CD4-positive, alpha-beta T cell treated with Interferon alpha-2 for 1 hour (primary cell): ENCODE results near the gene HECTD2.
"Not testable (repeated sequence)": the region's sequence is repeated elsewhere in the genome, so short reads cannot be mapped to it uniquely, and the experiment has no call there.

Source experiments
- DNase-seq, 2 donors: peaks; one replicate each; pipeline ENCODE4 v3.0.0-alpha.2; 2020 to 2022

The HECTD2 gene

DNA sequence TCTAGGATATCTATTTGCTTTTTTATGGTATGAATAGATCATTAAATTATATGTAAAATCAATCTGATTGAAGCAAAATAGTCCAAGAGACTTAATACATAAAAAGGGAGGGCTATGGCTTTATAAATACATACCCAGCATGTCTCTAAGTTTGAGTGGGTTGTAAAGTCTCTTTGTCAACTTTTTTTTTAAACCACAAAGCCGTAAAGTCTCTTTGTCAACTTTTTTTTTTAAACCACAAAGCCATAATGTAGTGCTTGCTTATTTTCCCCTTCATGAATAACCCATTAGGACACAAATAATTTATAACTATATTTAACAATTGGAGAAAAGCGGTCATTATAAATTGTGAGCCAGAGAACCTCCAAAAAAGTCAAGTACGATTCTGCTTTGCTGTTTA is 5.7 kb downstream of the HECTD2 start:
- DNase-seq: no peak

GRCh38 chr10:91416339-91416855 is 6.3 kb downstream of the HECTD2 start:
- DNase-seq: no peak

- DNase-seq: no peak
Observed at GRCh38 chr10:91418416-91418815, 8.3 kb downstream of the HECTD2 start.

DNA sequence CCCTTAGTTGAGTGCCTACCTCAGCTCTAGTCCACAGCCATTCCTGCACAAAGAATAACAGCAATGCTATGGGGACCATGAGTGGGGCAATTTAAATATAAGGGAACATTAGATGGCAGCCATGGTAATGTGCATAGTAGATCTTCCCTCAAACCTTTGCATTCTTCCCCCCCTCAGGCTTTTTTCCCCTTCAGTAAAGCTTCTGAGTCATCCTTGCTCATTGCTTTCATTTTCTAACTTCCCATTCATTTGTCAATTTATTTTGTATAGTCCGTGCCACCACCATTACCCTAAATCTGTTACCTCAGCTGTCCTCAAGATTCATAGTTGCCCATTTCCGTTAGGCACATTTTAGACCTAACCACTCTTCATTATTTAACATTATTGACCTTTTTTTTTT is 10.7 kb downstream of the HECTD2 start:
- no peak for DNase-seq

DNA sequence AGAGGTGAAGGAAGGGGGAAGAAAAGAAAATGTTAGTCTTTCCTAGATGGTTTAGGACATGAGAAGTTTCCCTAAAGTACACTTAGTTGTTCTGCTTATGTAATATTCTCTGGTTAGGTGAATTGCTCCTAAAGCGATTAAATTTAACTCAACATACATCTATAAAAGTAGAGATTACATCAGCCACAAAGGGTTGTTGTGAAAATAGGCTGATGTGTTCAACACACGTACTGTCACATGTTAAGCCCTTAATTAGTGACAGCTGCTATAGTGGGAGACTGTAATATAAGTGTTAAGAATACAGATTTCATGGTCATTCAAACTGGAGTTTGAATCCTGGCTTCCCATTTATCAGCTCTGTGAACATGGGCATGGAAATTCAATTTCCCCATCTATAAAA is 12.8 kb downstream of the HECTD2 start:
- DNase-seq: no peak

GRCh38 chr10:91424016-91424415 is 13.9 kb downstream of the HECTD2 start:
- DNase-seq: no peak

DNA sequence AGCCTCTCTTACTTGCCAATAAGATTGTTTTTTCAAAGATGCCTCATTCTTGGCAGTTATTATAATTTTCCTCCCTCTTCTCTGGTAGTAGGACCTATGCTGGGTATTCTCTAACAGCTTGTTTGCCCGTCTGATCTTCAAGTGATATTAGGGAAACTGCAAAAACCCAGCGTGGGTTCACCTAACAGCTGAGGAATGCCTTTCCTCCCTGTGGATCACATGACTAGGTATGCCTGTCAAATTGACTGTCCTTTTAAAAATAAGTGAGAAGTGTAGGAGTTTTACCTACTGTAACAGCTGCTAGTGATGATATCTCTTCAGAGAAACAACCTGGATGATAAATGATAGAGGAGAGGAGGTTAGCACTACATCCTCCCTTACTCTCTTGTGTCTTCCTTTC is 22.0 kb downstream of the HECTD2 start:
- no peak for DNase-seq

GRCh38 chr10:91433620-91434019 is 23.5 kb downstream of the HECTD2 start:
- DNase-seq: no peak

DNA sequence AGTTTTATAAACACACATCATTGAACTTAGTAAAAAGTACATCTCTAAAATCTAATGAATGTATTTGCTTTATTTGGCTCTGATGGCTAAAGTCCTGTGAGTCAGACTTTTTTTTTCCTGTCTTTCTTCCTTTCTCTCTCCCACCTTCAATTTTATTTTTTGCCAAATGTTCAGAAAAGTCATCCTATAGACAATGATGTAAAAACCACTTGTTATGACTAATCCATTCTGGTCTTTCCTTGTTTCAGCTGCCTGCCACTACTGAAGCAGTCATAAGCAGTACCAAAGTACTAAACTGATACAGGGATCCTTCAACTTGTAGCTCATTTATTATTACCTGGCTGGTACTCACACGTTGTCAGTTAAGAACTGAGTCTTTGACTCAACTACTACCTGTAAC is 23.9 kb downstream of the HECTD2 start:
- no peak for DNase-seq

DNA sequence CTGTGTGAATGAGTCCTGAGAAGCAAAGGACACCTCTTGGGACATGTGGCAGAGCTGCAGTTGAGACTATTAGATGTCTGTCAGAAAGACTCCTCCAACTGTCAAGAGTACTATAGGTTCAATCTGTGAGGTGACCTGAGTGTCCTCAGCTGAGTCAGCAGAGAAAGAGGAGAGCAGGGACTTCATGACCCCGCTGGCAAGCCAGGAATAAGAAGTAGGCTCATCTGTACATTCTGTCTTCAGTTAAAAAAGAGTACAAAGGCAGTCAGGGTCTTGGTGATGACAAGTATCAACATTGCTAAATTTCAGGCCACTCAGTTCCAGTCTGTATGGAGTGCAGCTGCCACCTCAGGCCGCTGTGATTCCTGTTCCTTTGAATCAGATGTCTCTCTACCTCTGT is 25.1 kb downstream of the HECTD2 start:
- DNase-seq: no peak

- not testable (repeated sequence) for DNase-seq
Observed at GRCh38 chr10:91438228-91438627, 28.1 kb downstream of the HECTD2 start.

DNA sequence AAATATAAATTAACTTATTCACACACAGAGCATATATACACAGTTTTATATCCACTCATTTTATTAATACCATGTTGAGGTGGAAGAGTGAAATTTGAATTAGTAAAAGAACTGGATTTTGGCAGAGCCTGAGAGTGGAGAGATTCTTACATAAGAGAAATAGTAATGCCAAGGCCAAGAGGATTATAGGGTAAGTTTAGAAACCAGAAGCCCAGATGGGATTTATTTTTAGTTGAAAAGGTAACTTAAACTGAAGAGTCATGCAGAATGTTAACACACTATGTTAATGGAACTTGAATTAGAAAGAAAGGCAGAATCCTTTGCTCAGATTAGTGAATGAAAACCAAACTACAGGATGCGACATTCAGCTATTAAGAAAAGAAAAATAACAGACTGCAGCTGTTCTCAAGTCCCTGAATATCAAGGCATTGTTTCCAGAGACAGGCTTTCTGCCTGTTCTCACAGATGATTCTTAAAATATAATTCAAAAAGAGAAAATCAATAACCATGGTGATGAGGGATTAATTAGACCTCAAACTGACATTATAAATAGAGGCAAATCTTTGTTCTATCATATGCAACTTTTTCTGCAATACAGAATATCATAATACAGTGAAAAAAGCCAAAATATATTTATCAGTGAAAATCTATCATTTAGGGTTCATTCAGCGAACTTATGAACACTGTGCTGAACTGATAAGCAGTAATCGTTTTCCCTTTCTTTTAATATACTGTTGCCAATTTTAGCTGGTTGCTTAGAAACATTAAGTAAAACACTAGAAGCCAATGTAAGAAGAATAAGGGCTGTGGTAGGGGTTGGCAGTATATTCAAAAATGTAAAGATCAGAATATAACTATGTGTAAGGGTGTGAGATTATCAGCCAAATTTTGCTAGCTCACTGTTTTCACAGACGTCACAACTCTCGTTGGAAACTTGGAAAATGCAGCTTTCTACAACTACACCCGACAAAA is 34.4 kb downstream of the HECTD2 start:
- DNase-seq: no peak

DNA sequence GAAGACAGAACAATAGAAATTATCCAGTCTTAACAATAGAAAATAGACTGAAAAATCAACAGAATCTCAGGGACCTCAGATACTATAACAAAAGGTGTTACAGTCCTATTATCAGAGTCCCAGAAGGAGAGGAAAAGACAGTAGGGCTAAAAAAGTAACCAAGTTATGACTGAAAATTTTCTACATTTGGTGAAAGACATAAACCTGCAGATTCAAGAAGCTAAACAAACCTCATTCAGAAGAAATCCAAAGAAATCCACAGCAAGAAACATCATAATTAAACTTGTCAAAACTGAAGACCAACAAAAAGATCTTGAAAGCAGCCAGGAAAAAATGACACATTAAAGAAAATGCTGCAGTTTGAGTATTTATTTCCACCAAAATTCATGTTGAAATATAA is 41.9 kb downstream of the HECTD2 start:
- no peak for DNase-seq

- no peak for DNase-seq
Observed at GRCh38 chr10:91453535-91453934, 43.4 kb downstream of the HECTD2 start.

DNA sequence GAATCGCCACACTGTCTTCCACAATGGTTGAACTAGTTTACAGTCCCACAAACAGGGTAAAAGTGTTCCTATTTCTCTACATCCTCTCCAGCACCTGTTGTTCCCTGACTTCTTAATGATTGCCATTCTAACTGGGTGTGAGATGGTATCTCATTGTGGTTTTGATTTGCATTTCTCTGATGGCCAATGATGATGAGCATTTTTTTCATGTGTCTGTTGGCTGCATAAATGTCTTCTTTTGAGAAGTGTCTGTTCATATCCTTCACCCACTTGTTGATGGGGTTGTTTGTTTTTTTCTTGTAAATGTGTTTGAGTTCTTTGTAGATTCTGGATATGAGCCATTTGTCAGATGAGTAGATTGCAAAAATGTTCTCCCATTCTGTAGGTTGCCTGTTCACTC is 45.0 kb downstream of the HECTD2 start:
- DNase-seq: not testable (repeated sequence)

DNA sequence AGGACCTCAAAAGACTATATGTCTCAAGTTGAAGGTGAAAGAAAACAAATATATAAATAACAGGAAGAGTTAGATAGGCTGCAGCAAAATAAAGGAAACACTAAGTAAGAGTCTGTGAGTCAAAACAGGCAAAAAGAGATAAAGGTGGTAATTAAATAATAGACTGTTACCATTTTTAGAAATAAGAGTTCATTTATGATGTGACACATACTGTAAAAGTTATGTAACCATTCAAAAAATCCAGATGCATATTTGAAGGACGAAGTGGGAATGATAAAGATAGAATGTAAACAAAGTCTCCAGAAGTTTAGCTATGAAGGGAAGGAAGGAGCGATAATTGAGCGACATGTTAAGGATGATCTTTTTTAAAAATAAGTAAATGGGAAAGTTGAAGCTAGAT is 50.5 kb downstream of the HECTD2 start:
- no peak for DNase-seq

DNA sequence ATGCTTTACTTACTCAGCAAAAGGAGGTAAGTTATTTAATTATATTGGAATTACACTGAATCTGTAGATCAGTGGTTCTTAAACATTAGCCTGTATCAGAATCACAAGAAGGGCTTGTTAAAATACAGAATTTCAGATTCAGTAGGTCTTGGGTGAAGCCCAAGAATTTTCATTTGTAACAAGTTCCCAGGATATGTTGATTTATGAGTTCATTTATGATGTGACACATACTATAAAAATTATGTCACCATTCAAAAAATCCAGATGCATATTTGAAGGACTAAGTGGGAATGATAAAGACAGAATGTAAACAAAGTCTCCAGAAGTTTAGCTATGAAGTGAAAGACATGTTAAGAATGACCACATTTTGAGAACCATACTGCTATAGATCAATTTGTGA is 52.3 kb downstream of the HECTD2 start:
- no peak for DNase-seq

DNA sequence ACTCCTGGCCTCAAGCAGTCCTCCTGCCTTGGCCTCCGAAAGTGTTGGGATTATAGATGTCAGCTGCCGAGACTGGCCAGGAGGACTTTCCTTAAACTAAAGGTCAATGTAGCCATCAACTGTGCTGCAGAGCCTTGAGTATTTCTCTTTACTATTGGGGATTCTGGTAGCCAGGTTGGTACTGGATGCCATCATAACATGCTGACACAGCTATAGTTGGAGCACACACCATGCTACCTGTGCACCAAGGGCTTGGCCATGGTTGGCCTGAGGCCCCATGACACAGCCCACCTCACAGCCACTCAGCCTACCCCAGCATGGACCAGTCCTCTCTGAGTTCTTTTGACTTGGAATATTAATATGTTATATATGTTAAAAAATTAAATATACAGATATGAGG is 54.4 kb downstream of the HECTD2 start:
- no peak for DNase-seq

GRCh38 chr10:91465261-91465660 is 55.1 kb downstream of the HECTD2 start:
- no peak for DNase-seq

GRCh38 chr10:91467114-91467513 is 57.0 kb downstream of the HECTD2 start:
- no peak for DNase-seq

DNA sequence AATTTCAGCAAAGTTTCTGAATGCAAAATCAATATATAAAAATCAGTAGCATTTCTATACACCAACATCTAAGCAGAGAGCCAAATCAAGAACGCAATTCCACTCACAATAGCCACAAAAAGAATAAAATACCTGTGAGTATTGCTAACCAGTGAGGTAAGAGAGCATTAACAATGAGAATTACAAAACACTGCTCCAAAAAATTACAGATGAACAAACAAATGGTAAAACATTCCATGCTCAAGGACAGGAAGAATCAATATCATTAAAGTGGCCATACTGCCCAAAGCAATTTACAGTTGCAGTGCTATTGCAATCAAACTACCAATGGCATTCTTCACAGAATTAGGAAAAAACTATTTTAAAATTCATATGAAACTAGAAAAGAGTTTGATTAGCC is 61.5 kb downstream of the HECTD2 start:
- no peak for DNase-seq

GRCh38 chr10:91472911-91473310 is 62.8 kb downstream of the HECTD2 start:
- no peak for DNase-seq

- DNase-seq: no peak
Observed at GRCh38 chr10:91474009-91474408, 63.9 kb downstream of the HECTD2 start.

DNA sequence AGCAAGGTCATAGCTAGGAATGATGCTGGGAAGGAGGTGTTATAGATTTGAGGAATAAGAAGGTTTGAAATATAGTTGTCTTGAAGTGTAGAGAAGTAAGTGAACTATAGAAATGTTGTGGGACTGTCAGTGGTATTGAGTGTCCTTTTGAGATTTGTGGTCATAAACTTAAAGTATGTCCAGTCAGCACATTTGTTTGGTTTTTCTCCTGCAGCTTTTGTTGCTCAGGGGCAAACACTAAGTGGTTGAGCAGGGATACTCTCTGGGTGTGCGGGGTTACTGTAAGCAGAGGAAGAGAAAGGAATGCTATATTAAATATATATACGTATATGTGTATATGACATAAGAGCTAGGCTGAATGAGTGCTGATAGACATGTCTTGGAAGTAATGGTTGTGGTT is 67.1 kb downstream of the HECTD2 start:
- DNase-seq: no peak

DNA sequence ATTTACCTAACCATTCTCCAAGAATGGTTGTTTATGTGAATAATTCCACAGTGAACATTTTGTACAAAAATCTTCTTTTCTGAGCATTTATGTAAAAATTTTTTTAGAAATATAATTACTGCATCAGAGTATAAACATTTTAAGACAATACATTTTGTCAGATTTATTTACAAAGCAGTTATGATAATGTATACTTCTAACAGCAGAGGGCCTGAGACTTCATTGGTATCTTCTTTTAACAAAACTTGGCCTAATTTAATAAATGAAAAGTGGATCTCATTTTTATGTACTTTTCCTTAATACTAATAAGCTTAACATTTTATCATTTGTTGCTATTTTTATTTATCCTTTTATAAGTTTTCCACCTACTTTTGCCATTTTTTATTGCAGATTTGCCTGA is 69.4 kb downstream of the HECTD2 start:
- DNase-seq: no peak
